Loucy (cell line): Measurements from ENCODE around the gene TPCN2.

Experiments
- EZH2phosphoT487 ChIP-seq: fragments of 200-600 bp; IDR thresholded peaks from 2 replicates; pipeline ENCODE4 v1.6.1; 2018; ENCODE audit warnings: antibody characterized with exemption, mild to moderate bottlenecking, moderate library complexity, borderline replicate concordance
- TF ChIP-seq, protein P1 (sequence below): fragments of 200-600 bp; sonication (generic); conservative IDR thresholded peaks from 2 replicates; pipeline ENCODE4 v1.5.1; 2014; ENCODE audit warnings: mild to moderate bottlenecking, antibody characterized with exemption, low read length

DNA sequence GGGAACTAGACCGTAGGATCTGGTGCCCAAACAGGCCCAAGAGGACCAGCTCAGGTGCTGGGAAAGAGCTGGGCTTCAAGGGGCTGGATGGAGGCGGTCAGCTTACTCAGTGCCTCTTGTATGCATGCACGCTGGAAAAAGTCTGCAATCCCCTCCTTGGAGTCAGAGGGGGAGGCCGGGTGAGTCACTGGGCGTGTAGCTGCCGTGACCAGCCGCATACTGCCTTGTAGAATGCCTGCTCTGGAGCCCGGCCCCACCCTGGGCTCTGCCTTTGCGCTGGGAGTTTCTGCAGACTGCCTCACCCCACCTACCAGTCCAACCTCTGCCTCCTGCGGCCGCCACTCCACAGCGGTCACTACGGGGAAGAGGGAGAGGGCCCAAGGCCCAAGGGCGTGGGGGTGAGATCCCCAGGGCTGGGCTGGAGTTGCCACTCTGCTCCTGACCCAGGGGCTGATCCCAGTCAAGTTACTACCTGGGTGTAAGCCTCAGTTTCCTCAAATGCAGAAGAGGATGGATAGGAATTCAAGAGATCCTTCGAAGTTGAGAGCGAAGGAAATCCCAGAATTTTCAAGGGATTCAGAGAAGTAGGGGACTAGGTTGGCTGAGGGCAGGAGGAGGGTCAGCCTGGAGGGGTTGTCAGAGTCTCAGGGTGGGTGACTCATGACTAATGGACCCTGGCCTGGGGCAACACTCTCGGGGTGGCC, 39.8 kb upstream of the TPCN2 start:
- TF ChIP-seq, protein P1, sequence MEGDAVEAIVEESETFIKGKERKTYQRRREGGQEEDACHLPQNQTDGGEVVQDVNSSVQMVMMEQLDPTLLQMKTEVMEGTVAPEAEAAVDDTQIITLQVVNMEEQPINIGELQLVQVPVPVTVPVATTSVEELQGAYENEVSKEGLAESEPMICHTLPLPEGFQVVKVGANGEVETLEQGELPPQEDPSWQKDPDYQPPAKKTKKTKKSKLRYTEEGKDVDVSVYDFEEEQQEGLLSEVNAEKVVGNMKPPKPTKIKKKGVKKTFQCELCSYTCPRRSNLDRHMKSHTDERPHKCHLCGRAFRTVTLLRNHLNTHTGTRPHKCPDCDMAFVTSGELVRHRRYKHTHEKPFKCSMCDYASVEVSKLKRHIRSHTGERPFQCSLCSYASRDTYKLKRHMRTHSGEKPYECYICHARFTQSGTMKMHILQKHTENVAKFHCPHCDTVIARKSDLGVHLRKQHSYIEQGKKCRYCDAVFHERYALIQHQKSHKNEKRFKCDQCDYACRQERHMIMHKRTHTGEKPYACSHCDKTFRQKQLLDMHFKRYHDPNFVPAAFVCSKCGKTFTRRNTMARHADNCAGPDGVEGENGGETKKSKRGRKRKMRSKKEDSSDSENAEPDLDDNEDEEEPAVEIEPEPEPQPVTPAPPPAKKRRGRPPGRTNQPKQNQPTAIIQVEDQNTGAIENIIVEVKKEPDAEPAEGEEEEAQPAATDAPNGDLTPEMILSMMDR, result no peak
- TF ChIP-seq EZH2phosphoT487, result no peak
